HG03439 (cell line): Measurements from ENCODE around the gene PRICKLE2.

Source experiments
- ATAC-seq: cut with Tn5 transposase; IDR thresholded peaks from one replicate; pipeline ENCODE4 v1.9.1; 2021; ENCODE audit warnings: mild to moderate bottlenecking, moderate library complexity; ENCODE audit not compliant: unreplicated experiment

The PRICKLE2 gene

GRCh38 chr3:64079369-64080150 lies 145.7 kb downstream of the PRICKLE2 start:
- ATAC-seq: no peak

DNA sequence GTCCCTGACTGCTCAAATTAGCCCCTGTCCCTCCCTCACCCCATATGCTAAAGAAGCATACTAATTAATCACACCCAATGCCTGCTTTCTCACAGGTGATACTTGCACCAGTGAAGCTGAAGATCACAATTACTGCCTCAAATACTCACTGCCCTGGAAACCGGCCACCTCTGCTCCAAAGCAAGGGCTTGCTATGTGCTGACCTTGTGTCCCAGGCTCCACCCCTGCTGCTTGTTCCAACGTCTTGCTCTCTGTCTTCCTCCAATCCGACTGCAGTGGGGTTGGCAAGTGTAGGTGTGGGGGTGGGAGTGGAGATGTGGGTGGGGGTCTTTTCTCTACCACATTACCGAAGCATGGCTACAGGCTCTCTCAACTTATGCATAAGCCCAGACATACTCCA lies 146.3 kb downstream of the PRICKLE2 start:
- ATAC-seq: no peak

GRCh38 chr3:64074895-64075679 lies 150.2 kb downstream of the PRICKLE2 start:
- no peak for ATAC-seq

DNA sequence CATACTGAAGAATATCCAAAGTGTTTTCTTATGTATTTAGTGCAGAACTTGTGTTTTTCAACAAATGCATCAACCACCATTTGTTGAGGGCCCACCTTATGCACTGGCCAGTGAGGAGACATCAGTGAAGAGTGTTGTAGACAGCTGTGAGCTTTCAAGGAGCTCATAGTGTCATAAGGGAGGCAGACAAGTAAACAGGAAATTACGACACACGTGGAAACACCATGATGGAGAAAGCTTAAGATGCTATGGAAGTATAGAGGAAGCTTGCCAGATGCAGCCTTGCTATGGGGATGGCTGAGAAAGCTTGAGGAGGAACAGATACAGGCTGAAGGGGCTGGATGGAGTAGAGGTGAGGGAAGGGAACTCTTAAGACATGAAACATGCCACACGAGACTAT lies 151.2 kb downstream of the PRICKLE2 start:
- ATAC-seq: no peak

DNA sequence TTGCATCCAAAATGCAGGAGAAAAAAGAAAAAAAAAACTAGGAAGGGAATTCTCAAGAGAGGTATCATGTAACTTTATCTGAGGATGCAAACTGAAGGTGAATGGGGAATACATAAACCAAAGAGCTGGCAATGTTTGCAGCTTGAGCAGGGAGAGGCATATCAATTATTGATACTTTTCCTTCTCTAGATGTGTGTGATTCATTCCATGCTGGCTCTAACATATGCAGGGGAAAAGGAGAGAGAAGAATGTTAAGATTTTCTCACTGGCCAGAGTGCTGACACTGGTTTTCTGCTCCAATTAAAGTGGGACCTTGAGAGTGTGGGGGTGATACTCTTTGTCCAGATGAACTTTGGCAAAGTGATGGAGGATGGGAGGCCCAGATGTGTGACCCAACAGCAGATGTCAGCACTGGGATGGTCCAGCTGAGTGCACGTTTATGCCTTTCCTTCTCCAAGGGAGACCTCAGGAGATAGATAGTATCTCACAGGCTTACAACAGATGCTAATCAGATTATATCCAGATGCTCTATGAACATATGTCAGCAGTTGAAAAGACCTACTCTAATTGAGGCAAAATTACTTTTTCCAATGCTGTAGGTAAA lies 152.0 kb downstream of the PRICKLE2 start:
- no peak for ATAC-seq

GRCh38 chr3:64072126-64072525 lies 153.1 kb downstream of the PRICKLE2 start:
- ATAC-seq: no peak

- ATAC-seq: no peak
Measured at GRCh38 chr3:64070704-64071103, 154.6 kb downstream of the PRICKLE2 start.

GRCh38 chr3:64067506-64068346 lies 157.5 kb downstream of the PRICKLE2 start:
- no peak for ATAC-seq

DNA sequence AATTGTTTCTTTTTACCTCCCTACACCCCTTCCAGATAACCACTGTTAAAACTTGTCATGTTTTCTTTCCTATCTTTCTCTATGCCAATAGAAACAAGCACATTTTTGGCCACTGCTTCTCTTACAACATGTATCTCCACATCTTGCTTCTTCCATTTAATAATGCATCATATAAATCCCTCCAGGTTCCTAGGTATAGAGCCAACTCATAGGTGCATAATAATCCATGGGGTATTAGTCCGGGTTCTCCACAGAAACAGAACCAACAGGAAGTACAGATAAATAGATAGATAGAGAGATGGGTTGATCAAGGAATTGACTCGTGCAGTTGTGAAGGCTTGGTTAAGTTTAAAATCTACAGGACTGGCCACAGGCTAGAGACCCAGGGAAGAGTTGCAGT lies 160.5 kb downstream of the PRICKLE2 start:
- no peak for ATAC-seq

- no peak for ATAC-seq
Measured at GRCh38 chr3:64063983-64064438, 161.3 kb downstream of the PRICKLE2 start.

DNA sequence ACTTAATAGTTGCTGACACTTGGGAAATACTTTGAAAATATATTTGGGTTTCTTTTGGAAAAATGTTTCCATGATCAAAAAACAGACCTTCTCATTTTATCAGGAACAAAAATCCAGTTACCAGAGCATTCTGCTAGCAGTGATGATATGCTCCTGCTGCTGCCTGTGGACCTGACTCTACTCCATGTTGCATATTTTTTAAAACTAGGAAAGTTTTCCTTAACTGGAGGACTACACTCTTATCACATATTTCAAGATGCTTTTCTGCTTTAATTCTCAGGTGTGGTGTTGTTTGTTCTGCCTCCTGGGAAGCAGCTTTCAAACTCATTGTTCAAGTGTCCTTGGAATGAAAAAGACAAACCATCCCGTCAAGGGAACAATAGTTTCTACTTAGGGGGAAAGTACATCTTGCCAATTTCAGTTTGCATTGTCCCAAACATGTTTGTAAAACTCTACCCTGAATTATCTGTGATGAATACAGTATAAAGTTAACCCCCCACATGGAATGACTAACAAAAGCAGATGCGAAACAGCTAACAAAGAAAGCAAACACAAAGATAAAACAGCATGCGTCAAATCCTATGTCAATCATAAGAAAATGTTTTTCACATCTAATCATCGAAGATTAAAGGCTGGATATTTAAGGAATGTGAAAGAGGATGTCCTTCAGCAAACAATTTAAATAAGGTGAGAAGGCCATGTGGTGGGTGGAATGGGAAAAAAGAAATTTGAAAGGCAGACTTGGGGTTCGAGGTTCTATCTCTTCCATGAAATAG lies 161.9 kb downstream of the PRICKLE2 start:
- no peak for ATAC-seq

- ATAC-seq: no peak
Measured at GRCh38 chr3:64061628-64062027, 163.6 kb downstream of the PRICKLE2 start.

DNA sequence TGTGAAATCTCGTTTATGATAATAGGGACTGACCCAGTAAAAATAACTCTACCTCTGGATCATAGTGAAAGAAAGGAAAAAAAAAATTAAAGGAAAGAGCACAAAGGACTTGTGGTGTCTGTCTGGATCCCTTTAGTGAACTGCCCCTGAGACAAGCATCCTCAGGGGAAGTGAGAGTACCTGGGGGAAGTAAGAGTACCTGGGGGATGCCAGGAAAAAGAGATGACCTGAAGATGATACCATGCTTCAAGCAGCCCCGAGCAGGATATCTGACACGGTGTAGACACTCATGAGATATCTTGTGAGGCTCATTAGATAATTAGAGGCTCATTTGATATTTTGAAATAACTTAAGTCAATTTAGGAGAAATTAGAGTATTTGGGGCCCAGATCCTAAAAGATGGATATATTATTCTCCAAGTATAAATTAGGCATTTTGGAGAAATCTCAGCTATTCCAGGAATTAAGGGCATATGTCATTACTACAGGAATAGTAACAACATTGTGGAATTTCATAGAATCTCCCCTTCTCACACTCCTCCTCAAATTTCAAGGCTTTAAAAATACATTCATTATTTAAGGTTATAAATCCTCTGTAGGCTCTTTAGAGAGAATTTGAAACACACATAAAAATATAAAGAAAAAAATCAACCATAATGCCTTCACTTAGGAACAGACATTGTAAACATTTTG lies 165.6 kb downstream of the PRICKLE2 start:
- no peak for ATAC-seq

DNA sequence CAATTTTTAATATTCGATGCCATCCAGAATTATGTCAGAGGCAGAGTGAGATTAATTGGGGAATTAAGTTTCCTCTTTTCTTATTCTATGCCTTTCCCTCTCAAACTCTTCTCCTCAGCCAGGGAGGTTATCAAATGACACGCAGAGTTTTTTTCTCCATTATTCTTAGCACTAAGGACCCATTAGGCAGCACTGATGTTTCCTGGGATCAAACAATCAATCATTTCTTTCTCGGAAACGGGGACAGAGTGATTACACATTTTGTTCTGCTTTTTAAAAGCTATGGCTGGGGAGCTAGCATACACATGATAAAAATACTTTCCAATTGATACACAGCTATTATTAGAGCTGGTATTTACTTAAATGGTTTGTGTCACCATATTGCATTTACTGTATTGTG lies 166.7 kb downstream of the PRICKLE2 start:
- no peak for ATAC-seq

DNA sequence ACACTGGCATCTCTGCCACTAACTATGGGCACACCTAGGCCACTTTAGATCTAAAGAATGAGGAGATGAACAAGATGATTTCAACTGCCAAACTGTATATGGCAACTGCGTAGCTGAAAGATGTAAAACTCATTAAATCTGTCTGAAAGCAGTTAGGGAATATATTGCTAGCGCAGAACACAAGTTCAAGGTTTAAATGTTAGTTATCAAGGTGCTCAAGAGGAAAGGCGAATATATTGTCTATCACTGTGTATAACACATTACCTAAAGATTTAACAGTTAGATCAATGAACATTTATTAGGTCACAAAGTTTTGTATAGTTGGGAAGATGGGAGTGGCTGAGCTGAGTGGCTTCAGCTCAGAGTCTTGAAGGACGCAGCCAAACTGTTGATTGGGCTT lies 168.0 kb downstream of the PRICKLE2 start:
- no peak for ATAC-seq

DNA sequence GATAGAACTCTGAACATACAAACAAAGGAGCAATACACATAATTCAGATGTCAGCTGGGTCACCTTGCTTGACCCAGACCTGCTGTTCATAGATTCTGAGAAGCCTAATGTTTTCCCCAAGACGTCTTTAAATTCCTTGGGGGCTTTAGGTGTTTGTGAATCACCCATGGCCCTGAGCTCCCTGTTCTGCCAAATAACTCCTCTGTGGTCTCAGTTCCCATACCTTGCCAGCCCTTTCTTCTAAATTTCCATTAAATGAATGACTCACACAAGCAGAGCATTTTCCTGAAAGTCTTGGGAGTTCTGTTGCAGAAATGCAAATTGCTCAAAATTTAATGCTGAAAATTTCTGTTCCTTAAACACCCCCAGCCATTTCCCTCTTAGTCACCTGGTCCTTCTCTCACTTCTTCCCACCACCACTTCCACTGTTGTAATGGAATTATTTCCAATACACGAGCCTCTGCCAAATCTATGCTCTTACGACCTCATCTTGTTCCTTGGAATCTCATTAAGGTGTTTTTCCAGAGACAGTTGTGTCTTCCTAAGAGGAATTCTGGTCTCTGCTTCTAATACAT lies 168.6 kb downstream of the PRICKLE2 start:
- ATAC-seq: no peak

DNA sequence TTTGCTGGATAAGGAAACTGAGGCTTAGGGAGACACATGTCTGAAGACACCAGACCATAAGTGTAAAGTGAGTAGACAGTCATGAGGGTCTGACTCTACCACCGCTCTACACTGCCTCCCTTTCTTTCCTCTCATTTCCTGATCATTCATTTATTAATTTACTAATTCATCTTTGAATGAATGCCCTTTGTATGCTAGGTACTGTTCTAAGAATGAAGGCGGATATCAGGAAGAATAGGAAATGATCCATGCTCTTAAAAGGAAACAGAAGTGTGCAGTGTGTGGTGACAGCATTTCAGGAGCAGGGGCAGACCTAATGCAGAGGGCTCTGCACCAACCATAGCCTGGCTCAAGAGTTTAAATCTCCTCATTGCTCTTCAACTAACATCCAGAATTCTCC lies 170.2 kb downstream of the PRICKLE2 start:
- ATAC-seq: no peak

GRCh38 chr3:64054488-64054887 lies 170.8 kb downstream of the PRICKLE2 start:
- ATAC-seq: no peak

DNA sequence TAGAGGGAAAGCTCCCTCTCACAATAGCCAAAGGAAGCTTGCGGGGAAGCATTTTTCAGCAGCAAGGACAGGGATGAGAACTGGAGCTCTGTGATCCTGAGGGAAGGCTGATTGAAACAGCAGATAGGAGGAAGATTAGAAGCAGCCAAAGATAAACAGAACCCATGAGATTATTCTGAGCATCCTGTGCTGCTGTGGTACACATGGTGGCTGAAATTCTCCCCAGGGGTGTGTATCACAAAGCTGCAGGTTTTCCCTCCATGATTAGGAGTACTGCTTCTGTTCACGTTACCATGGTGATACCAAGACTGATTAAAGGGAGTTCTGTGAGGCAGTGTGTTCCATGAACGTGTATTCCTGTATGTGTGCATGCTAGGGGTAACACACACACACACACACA lies 171.7 kb downstream of the PRICKLE2 start:
- no peak for ATAC-seq
